Breast epithelium (tissue), 4 donors: ENCODE results near the gene TM4SF4. TPM values are rescaled to one million over a fixed set of nuclear protein-coding genes. Genes with fewer than 3 reads are reported as not detected.

Source experiments
- DNase-seq, 2 donors: peaks; one replicate each; pipeline ENCODE4 v3.0.0-alpha.2; 2019; ENCODE audit warnings: low spot score in 2 of 2
- H3K27ac ChIP-seq, 2 donors: fragments of 200-600 bp; sonication (generic) in 1 of 2; one replicate each; pipeline ENCODE4 v1.5.1; 2016 to 2019; ENCODE audit warnings: mild to moderate bottlenecking in 1 of 2
- H3K27me3 ChIP-seq, 2 donors: fragments of 200-600 bp; sonication (generic) in 1 of 2; one replicate each; pipeline versions ENCODE4 v1.5.1 to v1.6.0; 2017 to 2019; ENCODE audit warnings: control low read depth in 1 of 2, mild to moderate bottlenecking in 1 of 2
- H3K36me3 ChIP-seq: fragments of 200-600 bp; one replicate; pipeline ENCODE4 v1.5.1; 2019
- H3K4me1 ChIP-seq, 2 donors: fragments of 200-600 bp; sonication (generic); one replicate each; pipeline ENCODE4 v1.5.1; 2016 to 2019; ENCODE audit warnings: control low read depth in 1 of 2
- H3K4me3 ChIP-seq, 3 donors: fragments of 200-600 bp; sonication (generic); 1 replicate in 2 of 3; 2 replicates in 1 of 3; pipeline ENCODE4 v1.5.1; 2016 to 2019; ENCODE audit warnings: mild to moderate bottlenecking in 3 of 3, moderate library complexity in 2 of 3
- H3K9me3 ChIP-seq, 2 donors: fragments of 200-600 bp; sonication (generic) in 1 of 2; one replicate each; pipeline ENCODE4 v1.5.1; 2016 to 2019; ENCODE audit warnings: control low read depth in 1 of 2
- CTCF ChIP-seq, 3 donors: fragments of 450-650 bp; IDR thresholded peaks; one replicate each; pipeline ENCODE4 v1.5.1; 2016 to 2017; ENCODE audit warnings: antibody characterized with exemption in 3 of 3, mild to moderate bottlenecking in 3 of 3, moderate library complexity in 3 of 3
- POLR2A ChIP-seq: fragments of 450-650 bp; IDR thresholded peaks from one replicate; pipeline ENCODE4 v1.6.1; 2016; ENCODE audit warnings: antibody characterized with exemption, mild to moderate bottlenecking, moderate library complexity
- POLR2AphosphoS5 ChIP-seq, 3 donors: sonication (generic); formaldehyde crosslinking; IDR thresholded peaks; one replicate each; pipeline ENCODE4 v1.6.1; 2017; ENCODE audit warnings: antibody characterized with exemption in 3 of 3
- intact Hi-C: fragments of 100-400 bp; cut with DNase I; formaldehyde crosslinking; loops from one replicate; pipeline ENCODE4 v1.15.1; 2023; ENCODE audit warnings: low total_unique reads
- total RNA-seq, 3 donors: library from RNA; depleted of rRNA; stranded (reverse); fragments of >200 nt; gene quantifications; one replicate each; pipeline ENCODE4 v1.1.0, GENCODE V29; 2016

TM4SF4 gene
- total RNA-seq, 3 donors from 2014 or later = 1.6 TPM; not detected in 2

GRCh38 chr3:149453140-149453805 lies 21.2 kb upstream of the TM4SF4 start:
- Histone ChIP-seq H3K27ac (no peak overlapping the region), H3K4me1 (no peaks in the 10 kb centered on the region), H3K27me3 (no peaks in the 10 kb centered on the region), H3K36me3 (no peaks in the 10 kb centered on the region), H3K4me3 (no peak overlapping the region), H3K9me3 (peaks cover 8 to 11% of the 10 kb centered on the region in 2 donors)
- intact Hi-C loops = no loop called here
- no peak for DNase-seq
- TF ChIP-seq CTCF (IDR thresholded peaks at IDR 0.05) = no peak
- TF ChIP-seq POLR2AphosphoS5 (IDR thresholded peaks at IDR 0.05) = no peak
- no peak for TF ChIP-seq POLR2A

GRCh38 chr3:149454746-149455145 lies 19.8 kb upstream of the TM4SF4 start:
- no peak overlapping the region for H3K27ac ChIP-seq
- intact Hi-C loops = no loop called here

GRCh38 chr3:149455366-149455765 lies 19.1 kb upstream of the TM4SF4 start:
- TF ChIP-seq POLR2AphosphoS5 (IDR thresholded peaks at IDR 0.05) (no peak), POLR2A (no peak), CTCF (IDR thresholded peaks at IDR 0.05) (no peak)
- Histone ChIP-seq H3K9me3 (peaks cover 8 to 11% of the 10 kb centered on the region in 2 donors), H3K27me3 (no peaks in the 10 kb centered on the region), H3K4me1 (no peaks in the 10 kb centered on the region), H3K4me3 (no peak overlapping the region), H3K36me3 (no peaks in the 10 kb centered on the region), H3K27ac (no peak overlapping the region)
- intact Hi-C loops = no loop called here
- DNase-seq = no peak

More at GRCh38 chr3:149454746-149455145, 19.8 kb upstream of the TM4SF4 start:
- Histone ChIP-seq H3K36me3 (no peaks in the 10 kb centered on the region), H3K4me3 (no peak overlapping the region), H3K9me3 (peaks cover 8 to 11% of the 10 kb centered on the region in 2 donors), H3K4me1 (no peaks in the 10 kb centered on the region), H3K27me3 (no peaks in the 10 kb centered on the region)
- TF ChIP-seq POLR2A (no peak), POLR2AphosphoS5 (IDR thresholded peaks at IDR 0.05) (no peak), CTCF (IDR thresholded peaks at IDR 0.05) (no peak)
- no peak for DNase-seq

GRCh38 chr3:149455989-149456388 lies 18.5 kb upstream of the TM4SF4 start:
- no peak overlapping the region for H3K4me3 ChIP-seq
- no peak for TF ChIP-seq POLR2AphosphoS5 (IDR thresholded peaks at IDR 0.05)
- no peak for TF ChIP-seq POLR2A
- no peak for TF ChIP-seq CTCF (IDR thresholded peaks at IDR 0.05)
- H3K9me3 ChIP-seq = peaks cover 8 to 11% of the 10 kb centered on the region in 2 donors
- intact Hi-C loops = no loop called here
- no peaks in the 10 kb centered on the region for H3K36me3 ChIP-seq
- no peak overlapping the region for H3K27ac ChIP-seq
- H3K4me1 ChIP-seq = no peaks in the 10 kb centered on the region
- DNase-seq = no peak
- H3K27me3 ChIP-seq = no peaks in the 10 kb centered on the region

GRCh38 chr3:149459491-149460059 lies 14.9 kb upstream of the TM4SF4 start:
- Histone ChIP-seq H3K36me3 (no peaks in the 10 kb centered on the region), H3K9me3 (no peaks in the 10 kb centered on the region), H3K27me3 (no peaks in the 10 kb centered on the region), H3K27ac (no peak overlapping the region), H3K4me3 (no peak overlapping the region), H3K4me1 (no peaks in the 10 kb centered on the region)
- TF ChIP-seq POLR2AphosphoS5 (IDR thresholded peaks at IDR 0.05) (no peak), CTCF (IDR thresholded peaks at IDR 0.05) (no peak), POLR2A (no peak)
- DNase-seq = no peak
- intact Hi-C loops = no loop called here
